ENCODE results near the gene ADAM19.

Gene ADAM19

GRCh38 chr5:157481666-157482065 lies 93.9 kb downstream of the ADAM19 start:
- DNase-seq = no peak

- no peak for DNase-seq
Measured at GRCh38 chr5:157481265-157481664, 94.3 kb downstream of the ADAM19 start.

GRCh38 chr5:157479612-157480510 lies 95.7 kb downstream of the ADAM19 start:
- no peak for DNase-seq

DNA sequence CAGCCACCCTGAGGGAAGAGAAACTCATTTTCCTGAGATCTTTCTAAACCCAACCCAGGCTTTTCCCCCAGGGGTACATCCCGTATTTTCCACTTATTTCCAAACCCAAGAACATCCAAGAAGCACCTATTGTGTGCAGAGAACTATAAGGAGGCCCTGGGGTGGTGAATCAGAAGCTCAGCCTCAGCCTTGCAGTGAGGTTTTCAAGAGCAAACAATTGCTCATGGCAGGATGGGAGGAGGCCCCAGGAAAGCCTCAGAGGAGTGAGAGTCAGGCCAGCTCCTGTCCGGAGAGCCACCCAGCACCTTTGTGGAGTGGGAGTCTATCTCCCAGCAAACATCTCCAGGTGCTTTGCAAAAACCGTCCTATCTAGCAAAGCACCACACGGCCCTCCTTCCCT lies 96.4 kb downstream of the ADAM19 start:
- DNase-seq = no peak

- no peak for DNase-seq
Measured at GRCh38 chr5:157478726-157479125, 96.8 kb downstream of the ADAM19 start.

DNA sequence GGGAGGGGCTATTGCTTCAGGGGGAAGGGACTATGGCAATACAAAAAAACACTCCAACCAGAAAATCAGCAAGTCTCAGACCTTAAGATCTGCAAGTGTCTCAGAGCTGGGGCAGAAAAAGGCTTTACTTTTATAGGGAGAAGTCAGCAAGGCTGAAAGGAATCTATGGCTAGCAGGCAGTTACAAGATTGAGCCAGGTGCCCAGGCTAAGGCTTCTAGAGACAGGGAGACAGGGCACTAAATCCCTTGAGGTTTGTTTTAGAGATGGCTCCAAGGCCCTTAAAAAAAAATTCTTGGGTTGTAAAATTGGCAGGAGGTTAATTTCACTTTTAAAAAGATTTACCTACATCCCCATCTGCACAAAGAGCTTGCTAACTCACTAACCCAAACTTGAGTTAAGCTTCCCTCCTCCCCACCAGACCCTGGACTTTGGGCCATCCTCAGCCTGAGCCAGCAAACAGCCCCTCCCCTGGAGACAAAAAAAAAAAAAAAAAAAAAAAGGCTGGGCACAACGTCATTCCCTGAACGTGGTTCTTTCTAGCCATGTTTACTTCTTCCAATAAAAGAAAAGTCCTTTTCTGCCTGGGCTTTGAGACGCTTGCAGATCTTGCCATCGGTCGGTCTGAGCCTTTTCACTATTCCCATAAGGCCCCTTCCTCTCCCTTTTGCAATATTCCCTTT lies 97.6 kb downstream of the ADAM19 start:
- no peak for DNase-seq

- peak; percentile 9 for DNase-seq
Measured at GRCh38 chr5:157476702-157477408, 98.7 kb downstream of the ADAM19 start.

DNA sequence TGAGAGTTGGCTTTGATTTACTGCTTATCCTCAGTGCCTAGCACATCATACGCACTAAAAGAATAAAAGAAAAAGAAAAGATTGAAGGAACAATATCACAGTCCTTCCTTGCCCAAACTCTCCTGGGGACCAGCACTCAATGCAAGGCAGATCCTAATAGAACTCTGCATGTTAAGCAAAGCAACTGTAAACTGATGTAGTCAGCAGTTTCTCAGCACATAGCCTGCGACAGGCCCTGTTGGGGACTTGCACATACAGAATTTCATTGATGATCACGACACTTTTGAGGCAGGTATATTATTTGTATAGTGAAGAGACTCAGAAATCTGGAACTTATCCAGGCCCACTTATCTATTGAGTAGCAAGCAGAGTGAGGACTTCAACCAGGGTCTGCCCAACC lies 100.1 kb downstream of the ADAM19 start:
- no peak for DNase-seq

DNA sequence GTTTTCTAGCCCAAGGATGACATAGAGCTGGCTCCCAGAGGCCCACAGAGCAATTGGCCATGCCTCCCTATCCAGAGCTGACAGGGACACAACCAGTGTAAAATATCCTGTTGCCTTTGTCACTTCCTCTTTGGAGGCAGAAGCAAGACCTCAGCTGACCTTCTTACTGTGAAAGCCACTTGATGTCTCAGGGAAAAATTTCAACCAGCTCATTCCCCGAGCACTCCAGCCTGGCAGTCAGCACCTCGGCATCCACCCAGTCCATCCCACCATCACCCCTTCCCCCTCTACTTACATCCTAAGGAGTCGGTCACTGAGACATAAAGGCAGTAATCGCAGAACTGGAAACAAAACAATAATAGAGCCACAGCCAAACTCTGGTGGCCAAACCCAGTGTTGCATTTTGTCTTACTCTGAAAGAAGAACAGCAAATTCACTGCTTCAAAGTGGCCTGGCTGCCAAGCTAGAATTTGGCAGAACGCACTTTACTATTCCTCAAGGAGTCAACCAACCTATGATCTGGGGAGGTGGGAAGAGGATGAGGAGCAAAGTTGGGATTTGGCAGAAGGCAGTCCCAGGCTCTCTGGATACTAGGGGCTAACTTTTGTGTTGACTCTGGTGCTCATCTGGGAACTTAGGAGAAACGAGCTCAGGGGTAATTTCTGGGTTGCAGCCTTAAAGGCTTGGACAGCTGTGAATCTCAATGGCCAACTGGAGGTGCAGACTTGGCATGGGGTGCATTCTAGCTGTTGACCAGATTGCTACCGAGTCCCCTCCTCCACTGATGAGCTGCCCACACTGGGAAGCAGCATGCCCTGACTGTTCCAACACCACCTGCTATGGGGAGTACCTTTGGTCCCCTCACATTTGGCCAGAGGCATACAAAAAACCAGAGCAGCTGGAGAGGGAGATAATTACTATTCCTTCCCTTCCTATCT lies 101.9 kb downstream of the ADAM19 start:
- DNase-seq = no peak

DNA sequence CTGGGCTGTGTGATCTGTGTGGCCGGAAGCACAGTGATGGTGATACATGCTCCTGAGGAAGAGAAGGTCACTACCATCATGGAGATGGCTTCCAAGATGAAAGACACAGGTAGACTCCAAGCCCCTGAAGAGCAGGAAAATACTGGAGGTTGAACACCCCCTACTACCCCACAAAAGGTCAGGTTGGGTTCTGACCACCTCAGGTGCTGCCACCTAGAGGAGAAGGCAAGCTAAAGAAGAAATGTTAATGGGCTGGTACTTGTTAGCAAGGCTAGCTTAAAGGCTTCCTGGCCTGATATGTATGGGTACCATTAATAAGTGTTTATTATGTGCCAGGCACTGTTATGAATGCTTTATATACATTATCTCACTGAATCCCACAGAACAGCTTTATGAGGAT lies 103.9 kb downstream of the ADAM19 start:
- DNase-seq = no peak

DNA sequence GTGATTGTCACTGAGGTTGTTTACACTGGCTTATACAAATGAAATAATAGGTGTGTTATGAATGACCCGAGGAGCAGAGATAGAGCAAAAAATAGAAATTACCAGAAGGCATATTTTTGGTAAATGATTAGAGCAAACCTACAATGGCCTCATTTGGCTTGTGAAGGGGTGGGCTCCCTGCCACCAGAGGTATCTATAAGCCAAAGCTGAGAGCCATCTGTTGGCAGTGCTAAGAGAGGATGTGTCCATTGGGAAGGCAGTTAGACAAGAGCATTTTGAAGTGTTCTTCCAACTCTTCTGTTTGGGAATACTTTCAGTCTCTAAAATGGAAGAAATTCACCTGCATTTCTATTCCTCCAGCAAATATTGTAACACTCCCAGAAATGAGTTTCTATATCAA lies 104.9 kb downstream of the ADAM19 start:
- no peak for DNase-seq

DNA sequence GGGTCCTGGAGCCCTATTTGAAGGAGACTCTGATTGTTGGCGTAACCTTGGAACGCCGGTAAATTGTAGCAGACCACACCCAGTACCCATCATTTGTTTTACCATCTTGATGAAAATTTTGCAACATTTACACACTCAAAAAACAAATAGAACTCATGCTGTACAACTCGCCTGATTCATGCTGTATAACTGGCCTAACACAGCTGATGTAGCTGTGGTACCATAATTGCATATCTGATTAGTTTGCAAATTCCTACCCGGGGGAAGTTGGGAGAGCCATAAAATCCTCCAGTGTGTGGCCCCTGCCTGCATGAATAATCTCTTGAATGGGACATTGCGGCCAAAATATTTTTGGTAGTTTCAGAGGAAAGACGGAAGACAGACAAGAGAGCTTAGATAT lies 105.9 kb downstream of the ADAM19 start:
- DNase-seq = no peak

DNA sequence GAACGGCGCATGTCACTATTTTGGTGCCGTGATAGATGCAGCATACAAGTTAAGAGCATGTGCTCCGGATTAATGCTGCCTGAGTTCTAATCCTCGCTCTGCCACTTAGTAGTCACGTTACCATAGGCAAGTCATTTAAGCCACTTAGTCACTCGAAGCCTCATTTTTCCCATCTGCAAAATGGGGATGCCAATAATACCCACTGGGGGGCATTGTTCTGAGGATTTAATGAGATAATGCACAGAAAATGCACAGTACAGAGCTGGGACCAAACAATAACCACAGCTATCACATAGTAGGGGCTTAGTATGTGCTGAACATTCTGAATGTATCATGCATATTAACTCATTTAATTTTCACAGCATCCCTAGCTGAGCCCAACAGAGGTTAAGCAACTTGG lies 106.5 kb downstream of the ADAM19 start:
- DNase-seq = no peak

DNA sequence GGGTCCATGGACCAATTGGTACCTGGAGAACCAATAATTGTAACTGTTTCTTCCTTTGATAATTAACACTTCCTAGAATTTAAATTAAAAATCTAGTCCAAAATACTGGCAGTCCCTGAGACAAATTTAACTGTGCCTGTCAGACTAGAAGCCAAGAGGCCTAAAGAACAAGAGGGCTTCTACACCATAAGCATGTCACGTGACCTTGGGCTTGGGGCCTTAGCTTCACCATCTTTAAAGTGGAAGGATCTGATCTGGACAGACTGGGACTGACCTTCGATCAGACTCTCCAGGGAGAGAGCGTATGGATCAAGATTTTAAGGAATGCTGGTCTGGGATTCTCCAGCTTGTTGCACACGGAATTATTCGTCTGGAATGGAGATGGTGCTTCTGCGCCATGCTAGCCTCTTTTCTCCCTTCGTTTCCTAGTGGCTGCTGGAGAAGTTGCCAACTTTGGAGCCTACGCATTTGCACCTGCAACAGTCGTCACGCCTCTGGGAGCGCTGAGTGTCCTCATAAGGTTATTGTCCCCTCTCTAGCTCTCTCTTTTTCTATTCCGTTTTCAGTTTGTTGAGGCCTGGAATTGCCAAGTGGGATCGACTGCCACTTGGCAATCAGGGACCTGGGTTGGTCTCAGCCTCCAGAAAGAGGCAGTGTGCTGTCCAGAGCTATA lies 107.1 kb downstream of the ADAM19 start:
- DNase-seq = no peak

- DNase-seq = no peak
Measured at GRCh38 chr5:157464519-157465171, 110.9 kb downstream of the ADAM19 start.

- no peak for DNase-seq
Measured at GRCh38 chr5:157463621-157464518, 111.7 kb downstream of the ADAM19 start.

GRCh38 chr5:157463081-157463480 lies 112.5 kb downstream of the ADAM19 start:
- no peak for DNase-seq

DNA sequence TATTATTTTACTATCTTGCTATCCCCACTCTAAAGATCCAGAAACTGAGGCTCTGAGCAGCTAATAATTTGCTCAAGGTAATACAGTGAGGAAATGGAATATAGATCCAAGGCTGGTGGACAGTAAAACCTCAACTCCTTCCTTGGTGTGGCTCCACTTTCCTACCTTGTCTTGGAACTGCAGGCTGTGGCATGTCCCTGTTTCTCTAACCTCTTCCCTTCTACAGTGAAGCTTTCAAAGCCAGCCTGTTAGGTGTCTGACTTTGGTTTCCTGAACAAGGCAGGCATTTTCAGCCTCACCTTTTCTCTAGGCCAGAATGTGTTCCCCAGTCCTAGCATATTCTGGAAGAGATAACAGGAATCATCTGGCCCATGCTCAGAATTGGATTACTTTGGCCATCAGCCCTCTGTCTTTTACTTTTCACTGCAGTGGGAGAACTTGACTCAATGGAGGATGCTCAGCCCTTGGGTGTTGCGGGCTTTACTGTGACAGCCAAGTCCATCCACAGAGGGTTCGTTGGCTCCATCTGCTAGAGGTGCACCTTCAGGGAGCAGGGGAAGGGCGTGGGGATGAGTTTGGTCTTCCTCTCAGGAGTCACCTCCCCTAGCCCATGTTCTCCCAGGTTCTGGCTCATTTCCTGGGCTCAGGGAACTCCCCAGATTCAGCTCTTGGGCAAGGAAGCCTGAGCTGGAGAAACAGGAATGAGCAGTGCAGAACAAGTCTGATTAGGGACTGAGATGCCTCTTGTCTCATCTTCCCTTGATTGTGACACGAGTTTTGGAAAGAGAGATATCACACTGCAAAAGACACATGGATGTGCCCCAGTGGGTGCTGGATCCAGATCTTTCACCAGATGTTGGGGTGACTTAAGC lies 114.4 kb downstream of the ADAM19 start:
- no peak for DNase-seq
